Measurements from ENCODE around the gene ZNF800.

- no peak for TF ChIP-seq CTCF (IDR thresholded peaks at IDR 0.05)
- no peak for TF ChIP-seq POLR2A (IDR thresholded peaks at IDR 0.05)
These were observed 26.7 kb upstream of the ZNF800 start for GRCh38 chr7:127419196-127419595.
